ENCODE measurements around the gene GNAQ.

The GNAQ gene

GRCh38 chr9:78030553-78031443, 813 bp downstream of the GNAQ start:
- no peak for DNase-seq

GRCh38 chr9:78030296-78030552, 1.4 kb downstream of the GNAQ start:
- DNase-seq, result peak; percentile 24 to 34

GRCh38 chr9:78029551-78030295, 1.9 kb downstream of the GNAQ start:
- DNase-seq, result peak in 1 of 2 experiments; percentile 30

- peak in 1 of 2 experiments; percentile 35 for DNase-seq
Observed at GRCh38 chr9:78028926-78029325, 2.7 kb downstream of the GNAQ start.

GRCh38 chr9:78026947-78027346, 4.7 kb downstream of the GNAQ start:
- DNase-seq, result peak; percentile 18 to 34

GRCh38 chr9:78026416-78026815, 5.2 kb downstream of the GNAQ start:
- DNase-seq, result no peak

GRCh38 chr9:78025186-78025585, 6.4 kb downstream of the GNAQ start:
- no peak for DNase-seq

- peak; percentile 95 to 96 for DNase-seq
Observed at GRCh38 chr9:78023003-78023741, 8.4 kb downstream of the GNAQ start.

- no peak for DNase-seq
Observed at GRCh38 chr9:78021697-78022096, 9.9 kb downstream of the GNAQ start.

GRCh38 chr9:78017190-78017693, 14.4 kb downstream of the GNAQ start:
- DNase-seq, result no peak

GRCh38 chr9:78015241-78015640, 16.4 kb downstream of the GNAQ start:
- DNase-seq, result peak; percentile 57 to 62

- no peak for DNase-seq
Observed at GRCh38 chr9:78014776-78015175, 16.8 kb downstream of the GNAQ start.

- DNase-seq, result no peak
Observed at GRCh38 chr9:78013934-78014333, 17.7 kb downstream of the GNAQ start.

GRCh38 chr9:78011049-78011448, 20.6 kb downstream of the GNAQ start:
- DNase-seq, result no peak

- DNase-seq, result peak in 1 of 2 experiments; percentile 19
Observed at GRCh38 chr9:78010445-78010844, 21.2 kb downstream of the GNAQ start.

GRCh38 chr9:78009186-78009585, 22.4 kb downstream of the GNAQ start:
- no peak for DNase-seq

- no peak for DNase-seq
Observed at GRCh38 chr9:78006734-78007133, 24.9 kb downstream of the GNAQ start.

- DNase-seq, result no peak
Observed at GRCh38 chr9:78005231-78006002, 26.2 kb downstream of the GNAQ start.

GRCh38 chr9:78004478-78005229, 27.0 kb downstream of the GNAQ start:
- DNase-seq, result peak; percentile 10 to 18

- DNase-seq, result no peak
Observed at GRCh38 chr9:78003730-78004129, 27.9 kb downstream of the GNAQ start.

- DNase-seq, result no peak
Observed at GRCh38 chr9:78001946-78002731, 29.5 kb downstream of the GNAQ start.

Data from AML-193 (cell line).